ENCODE results near the gene PSME4.
"Not testable (repeated sequence)": the region's sequence is repeated elsewhere in the genome, so short reads cannot be mapped to it uniquely, and the experiment has no call there.

The PSME4 gene

DNA sequence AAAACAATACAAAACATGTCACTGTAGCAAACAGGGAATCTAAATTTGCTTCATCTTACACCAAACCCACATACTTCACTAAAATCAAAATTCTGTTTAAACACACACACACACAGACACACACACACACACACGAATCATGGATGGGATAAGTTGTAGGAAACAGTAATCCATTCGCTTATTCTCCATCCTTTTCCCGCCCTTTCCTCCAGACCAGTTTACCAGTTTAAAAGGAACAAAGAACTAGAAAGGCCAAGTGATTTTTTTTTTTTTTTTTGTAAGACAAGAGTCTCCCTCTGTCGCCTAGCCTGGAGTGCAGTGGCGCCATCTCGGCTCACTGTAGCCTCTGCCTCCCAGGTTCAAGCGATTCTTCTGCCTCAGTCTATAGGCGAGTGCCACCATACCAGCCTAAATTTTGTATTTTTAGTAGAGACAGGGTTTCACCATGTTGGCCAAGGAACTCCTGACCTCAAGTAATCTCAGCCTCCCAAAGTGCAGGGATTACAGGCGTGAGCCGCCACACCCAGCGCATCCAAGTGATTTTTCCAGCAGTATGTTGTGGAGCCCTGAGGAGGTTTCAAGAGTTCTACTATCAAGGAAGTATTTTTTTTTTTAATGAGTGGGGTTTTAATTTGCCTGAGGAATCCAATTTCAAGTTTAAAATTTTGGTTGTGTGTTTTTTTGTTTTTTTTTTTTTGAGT, 5.7 kb downstream of the PSME4 start:
- DNase-seq: no peak

DNA sequence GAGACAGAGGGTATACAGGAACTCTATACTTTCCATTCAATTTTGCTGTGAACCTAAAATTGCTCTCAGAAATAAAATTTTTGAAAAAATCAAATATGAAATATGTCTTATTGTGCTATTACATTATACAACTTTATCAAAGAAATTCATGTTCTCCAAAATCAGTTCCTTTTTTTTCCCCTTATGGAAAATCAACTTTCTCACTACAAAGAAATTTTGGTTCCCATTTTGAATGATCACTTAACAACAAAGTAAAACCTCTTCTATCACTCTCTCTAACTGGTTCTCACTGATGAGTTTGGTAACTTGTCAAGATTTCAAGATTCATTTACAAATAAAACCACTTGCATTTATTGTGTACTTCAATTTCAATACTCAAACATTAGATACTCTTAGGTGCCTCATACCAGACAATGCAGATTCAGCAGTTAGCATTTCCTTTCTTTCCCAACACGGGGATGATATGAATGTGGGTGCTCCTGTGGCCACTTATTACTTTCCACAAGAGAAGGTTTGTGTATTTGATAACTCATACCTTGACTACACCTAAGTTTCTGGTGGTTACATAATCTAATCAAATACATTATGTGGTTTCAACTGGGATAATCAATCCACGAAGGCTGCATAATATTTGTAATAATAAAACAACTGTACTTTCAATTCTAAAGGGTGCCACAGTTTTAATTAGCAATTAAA, 6.4 kb downstream of the PSME4 start:
- DNase-seq: no peak

DNA sequence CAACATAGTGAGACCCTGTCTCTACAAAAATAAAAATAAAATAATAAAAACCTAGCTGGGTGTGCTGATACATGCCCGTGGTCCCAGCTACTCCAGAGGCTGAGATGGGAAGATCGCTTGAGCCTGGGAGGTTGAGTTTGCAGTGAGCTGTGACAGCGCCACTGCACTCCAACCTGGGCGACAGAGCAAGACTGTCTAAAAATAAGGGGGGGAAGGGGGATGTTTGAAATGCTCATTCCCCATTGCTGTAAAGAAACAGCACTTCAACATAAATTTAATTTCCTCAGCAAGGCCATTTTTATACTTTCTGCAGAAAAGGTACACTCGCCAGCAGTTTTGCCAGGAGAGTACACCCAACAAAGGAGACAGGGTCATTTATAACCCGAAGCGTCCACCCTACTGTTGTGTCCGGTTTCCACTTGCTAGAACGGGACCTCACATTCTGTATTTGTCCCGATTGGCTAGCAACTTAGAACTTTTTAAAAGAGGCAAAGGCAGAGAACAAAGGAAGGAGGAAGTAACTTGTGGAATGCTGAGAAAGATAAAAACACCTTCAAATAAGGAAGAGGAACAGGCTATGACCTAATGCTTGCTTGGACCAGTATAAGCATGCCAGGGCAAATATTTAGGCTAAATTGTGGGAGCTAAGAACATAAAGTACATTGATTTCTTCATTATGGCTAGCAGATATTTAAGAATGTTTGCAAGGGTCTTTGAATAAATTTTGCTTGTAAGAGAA, 9.1 kb downstream of the PSME4 start:
- DNase-seq: not testable (repeated sequence)

DNA sequence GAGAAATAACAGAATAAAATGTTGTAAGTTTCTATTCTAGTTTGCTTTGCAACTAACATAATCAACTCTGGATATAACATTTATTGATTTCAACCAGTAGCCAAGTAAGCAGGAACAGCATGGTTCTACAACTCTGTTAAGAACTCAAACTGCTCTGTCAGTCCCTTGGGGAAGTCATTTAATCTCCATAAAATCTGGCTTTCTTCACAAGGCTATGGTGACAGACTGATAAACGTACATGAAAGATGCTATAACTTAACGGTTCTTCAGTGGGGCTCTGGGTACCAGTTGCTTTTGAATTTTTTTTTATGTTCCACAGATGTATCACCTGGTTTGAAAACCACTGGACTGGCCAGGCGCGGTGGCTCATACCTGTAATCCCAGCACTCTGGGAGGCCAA, 10.3 kb downstream of the PSME4 start:
- DNase-seq: no peak

DNA sequence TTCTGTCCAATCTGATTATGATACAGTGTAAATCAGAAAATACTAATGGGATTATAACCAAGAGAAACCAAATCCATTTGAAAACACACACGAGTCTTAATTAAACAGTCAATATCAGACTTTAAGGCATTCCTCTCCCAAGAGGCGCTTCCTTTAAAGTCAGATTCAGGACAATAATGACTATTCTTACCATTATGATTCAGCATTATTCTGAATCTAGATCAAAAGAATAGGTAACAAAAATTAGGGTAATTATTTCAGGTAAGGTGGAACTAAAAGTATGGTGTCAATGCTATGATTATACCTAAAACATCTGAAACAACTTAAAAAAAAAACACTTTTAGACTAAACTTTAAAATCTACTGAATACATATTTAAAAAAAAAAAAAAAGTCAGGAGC, 12.3 kb downstream of the PSME4 start:
- DNase-seq: no peak

DNA sequence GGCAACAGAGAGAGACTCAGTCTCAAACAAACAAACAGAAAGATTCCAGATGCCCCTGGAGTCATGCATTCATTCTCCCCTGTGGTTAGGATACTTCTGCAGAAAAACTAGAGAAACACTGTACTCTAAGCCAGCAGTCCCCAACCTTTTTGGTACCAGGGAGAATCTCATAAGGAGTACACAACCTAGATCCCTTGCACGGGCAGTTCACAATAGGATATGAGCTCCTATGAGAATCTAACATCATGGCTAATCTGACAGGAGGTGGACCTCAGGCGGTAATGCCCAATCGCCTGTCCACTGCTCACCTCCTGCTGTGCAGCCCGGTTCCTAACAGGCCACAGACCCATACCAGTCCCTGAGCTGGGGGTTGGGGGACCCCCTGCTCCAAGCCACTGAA, 18.3 kb downstream of the PSME4 start:
- no peak for DNase-seq

DNA sequence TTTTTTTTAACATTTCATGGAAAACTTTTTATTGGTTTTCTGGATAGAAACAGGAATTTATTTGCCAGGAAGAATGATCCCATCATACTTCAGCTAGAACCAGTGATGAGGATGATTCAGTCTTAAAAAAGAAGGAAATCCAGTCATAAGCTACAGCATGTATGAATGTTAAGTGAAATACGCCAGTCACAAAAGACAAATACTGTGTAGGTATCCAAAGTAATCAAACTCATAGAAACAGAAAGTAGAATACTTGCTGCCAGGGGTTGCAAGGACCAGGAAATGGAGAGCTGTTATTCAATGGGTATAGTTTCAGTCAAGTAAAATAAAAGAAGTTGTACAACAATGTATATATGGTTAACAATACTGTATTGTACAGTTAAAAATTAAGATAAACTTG, 21.3 kb downstream of the PSME4 start:
- no peak for DNase-seq

DNA sequence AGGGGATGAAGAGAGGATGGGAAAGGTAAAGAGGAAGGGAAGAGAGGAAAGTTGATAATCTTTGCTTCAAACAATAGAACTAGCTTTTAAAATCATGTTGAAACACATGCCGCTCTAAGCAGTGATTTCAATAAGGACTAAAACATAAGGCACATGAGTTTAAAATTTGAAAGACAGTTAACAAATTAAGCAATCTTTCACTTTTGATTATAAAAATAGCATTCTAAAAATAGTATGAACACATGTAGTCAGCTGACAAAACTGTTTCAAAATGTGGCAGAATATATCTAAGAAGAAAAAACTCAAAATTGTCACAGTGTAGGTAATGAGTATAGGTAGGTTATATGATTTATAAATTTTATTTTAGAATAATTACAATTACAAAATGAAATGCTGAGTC, 25.3 kb downstream of the PSME4 start:
- no peak for DNase-seq

DNA sequence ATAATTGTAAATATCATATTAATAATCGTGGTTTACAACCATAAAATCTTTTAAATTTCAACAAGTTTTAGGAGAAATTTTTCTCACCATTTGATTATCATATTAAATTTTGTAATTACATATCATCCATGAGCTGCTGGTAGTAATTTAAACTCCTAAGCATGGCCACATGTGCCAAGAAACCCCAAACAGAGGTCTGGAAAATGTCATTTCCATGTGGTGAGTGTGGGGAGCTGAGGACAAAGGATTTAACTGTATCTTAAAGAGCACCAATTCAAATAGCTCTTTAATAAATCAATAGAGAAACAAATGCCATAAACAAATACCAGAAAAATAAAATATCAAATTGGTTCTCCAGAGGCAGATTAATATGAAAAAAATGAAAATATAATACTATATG, 26.3 kb downstream of the PSME4 start:
- no peak for DNase-seq

DNA sequence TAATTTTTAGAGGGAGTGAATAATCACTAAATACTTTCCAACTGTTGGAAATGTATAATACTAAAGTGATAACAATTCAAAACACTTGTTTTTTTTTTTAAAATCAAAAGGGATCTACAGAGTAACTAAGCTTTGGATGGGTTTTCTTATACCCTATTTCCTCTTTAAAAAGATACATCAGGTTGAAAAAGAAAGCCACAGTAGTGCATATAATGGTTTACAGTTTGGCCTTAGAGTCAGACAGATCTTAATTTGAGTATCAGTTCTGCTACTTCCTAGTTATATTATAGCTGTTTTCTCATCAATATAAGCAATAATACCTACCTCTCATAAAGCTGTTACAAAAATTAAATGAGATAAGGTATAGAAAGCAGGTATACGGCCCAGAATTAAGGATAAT, 28.5 kb downstream of the PSME4 start:
- no peak for DNase-seq

DNA sequence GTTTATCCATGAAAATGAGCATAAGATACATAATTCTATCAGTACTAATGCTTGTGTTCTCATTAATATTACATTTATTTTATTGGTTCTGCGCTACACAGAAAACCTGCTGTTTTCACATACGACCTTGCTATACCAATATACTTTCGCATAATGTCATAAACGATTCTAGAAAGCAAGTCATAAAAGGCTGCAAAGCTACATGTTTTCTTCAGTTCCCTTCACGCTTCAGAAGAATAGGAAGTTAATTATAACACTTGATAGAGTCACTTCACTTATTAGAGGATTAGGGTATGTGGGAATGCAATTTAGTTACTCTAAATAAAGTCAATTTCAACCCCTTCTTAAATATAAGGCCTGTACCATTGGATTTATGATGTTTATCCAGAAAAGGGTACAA, 29.0 kb downstream of the PSME4 start:
- DNase-seq: no peak

DNA sequence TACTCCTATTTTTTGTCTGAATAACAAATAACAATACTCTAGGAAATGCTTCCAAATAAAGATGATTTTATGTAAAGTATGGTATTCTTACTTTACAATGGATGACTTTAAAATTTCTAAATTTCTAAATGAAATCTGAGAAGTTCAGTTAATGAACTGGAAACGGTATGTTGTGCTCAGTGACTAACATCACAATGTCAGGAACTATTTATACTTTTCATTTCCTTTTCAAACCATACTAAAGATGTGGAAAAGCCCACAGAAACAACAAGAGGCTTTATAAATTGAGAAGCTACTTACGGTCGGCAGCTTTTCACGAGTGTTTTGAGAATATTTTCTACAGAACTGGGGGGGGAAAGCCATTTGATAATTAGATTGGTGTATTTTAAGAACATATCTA, 31.1 kb downstream of the PSME4 start:
- DNase-seq: no peak

DNA sequence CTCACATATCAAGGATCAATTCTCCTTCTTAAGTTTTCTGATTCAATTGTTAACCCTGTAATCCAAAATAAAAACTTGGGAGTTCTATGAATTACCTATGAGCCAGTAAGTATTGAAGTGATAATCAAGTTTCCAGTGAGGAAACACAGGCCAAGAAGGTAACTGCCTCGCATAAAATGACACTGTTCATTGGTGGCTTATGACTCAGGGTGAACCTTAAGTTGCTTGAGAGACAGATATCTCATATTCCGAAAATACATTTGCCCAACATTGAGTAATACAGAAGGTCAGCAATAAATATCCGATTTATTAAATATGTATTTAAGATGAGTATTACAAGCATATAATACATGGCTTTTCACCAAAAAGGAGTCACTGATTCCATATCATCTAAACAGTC, 31.9 kb downstream of the PSME4 start:
- DNase-seq: no peak

DNA sequence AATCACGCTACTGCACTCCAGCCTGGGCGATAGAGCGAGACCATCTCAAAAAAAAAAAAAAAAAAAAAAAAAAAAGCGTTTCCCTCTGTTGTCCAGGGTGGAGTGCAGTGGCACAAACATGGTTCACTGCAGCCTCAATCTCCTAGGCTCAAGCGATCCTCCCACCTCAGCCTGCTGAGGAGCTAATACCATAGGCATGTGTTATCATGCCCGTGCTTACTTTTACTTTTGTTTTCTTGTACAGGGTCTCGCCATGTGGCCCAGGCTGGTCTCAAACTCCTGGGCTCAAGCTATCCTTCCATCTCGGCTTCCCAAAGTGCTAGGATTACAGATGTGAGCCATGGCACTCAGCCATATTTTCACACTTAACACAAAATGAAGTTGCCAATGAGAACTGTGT, 37.5 kb downstream of the PSME4 start:
- DNase-seq: no peak

DNA sequence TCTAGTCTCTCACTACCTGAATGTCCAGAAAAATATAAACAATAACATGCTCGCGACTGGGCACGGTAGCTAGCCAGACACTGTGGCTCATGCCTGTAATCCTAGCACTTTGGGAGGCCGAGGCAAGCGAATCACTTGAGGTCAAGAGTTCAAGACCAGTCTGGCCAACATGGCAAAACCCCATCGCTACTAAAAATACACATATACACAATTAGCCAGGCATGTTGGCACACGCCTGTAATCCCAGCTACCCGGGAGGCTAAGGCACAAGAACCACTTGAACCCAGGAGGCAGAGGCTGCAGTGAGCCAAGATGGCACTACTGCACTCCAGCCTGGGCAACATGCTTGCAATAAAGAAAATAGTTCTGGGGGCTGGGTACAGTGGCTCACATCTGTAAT, 44.5 kb downstream of the PSME4 start:
- not testable (repeated sequence) for DNase-seq

DNA sequence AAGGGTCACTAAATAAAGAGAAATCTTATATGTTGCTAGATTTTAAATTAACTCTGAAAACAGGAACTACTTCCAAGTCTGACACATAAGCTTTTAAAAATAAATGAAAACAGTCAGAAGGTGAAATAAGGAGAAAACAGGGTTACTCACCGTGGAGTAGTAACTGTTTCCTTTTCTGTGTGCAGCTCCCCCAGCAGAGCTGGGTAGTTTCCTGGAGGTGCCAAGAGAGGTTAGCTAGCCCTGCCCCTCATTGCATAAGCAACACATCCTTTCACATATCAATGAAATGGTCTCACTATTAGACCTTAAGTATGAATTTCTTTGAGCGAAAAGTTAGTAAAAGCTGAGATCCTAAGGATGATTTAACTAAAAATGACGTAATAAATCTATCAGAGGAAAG, 57.1 kb downstream of the PSME4 start:
- DNase-seq: no peak

DNA sequence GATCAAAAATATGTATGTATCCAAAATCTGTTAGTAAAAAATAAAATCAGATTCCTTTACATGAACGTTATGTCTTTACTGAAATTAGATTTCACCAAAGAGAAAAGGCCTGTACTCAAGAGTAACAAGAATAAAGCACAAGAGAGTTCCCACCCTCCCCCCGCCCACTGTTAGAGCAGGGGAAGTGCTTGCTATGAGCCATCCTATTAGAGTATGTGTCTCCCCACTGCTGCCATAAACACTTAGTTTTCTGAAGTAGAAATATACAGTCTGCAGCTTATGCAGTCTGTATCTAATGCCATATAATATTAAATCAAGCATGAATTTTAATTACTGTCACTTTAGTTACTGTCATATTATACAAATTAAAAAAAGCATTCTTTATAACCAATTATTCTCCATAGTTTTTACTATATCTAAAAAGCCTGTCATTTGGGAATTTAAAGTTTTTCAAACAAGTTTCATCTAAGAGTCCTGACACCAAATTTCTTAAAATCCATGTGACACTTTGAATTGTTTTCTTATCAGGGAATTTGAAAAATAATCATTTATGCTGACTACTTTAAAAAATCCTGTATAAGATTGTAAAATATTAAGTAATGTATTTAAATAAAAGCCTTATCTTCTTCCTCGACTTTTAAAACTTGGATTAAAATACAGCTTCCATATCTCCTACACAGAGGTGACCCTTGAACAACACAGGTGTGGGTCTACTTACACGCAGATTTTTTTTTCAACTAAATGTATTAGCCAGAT, 59.2 kb downstream of the PSME4 start:
- DNase-seq: no peak

DNA sequence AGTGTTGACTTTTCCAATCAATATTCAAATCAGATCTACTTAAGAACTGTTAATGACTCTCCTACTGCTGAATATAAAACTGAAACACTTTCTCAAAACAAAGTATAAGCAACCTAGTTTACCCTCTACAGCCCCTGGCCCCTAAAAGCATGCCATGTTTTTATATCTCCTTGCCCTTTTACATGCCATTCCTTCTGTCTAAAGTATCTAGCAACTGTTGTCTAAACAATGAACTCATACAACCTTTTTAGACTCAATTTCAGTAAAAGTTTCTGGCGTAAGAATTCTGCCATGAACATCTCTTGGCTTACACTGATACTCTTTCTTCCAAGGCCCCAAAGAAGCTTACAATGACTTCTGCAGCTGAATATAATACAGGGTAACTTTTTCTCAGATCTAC, 63.2 kb downstream of the PSME4 start:
- DNase-seq: no peak

DNA sequence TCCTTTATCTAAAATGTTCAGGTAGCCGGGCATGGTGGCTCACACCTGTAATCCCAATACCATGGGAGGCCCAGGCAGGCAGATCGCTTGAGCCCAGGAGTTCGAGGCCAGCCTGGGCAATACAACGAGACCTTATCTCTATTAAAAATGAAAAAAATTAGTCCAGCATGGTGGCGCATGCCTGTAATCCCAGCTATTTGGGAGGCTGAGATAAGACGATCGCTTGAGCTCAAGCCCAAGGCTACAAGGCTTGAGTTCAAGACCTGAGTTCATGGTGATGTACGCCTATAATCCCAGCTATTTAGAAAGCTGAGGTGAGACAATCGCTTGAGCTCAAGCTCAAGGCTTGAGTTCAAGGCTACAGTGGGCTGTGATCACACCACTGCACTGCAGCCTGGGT, 65.4 kb downstream of the PSME4 start:
- no peak for DNase-seq

DNA sequence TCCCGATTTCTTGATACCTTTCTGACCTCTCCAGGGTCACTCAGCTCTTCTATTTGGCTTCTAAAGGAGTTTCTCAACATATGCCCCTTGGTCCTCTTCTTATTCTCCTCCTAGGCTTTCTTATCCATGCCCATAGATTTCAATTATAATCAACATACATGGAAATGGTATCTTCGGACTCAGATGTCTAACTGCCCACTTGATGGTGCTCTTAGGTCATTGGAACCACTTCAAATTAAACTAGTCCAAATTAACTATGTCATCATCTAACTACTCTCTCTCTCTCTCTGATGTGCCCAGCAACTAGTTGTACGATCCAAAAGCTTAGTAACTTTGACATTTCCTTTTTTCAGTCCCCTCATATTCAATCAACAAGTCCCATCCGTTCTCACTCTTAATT, 67.8 kb downstream of the PSME4 start:
- DNase-seq: no peak

DNA sequence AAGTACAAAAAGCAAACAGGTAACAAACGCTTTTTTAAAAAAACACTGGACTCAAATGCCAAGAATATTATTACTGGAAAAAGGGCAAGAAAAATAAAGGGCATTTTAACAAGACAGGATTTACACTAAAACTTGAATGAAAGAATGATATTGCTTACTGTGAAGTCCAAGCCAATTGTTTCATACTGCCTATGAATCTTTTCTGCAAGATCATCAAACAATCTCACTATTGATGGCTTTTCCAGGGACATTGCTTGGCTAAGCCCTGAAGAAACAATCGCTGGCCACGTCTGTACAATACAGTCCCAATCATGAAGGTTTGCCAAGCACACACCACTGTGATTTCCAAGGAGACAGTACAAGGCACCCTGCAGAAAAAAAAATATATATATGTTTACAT, 69.6 kb downstream of the PSME4 start:
- DNase-seq: no peak

DNA sequence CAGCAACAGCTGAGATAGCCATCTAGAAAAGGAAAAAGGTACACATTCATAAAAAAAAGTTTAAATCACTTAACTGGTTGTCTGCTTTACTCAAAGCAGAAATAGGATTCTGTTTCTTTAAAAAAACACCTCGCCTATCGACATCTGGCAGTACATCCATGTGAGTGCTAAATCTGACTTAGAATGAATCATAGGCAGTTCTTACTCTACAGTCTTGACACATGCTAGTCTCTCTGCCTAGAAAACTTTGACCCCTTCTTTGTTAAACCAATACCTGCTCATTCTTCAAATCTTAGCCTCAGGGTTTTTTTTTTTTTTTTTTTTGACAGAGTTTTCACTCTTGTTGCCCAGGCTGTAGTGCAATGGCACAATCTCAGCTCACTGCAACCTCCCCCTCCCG, 73.9 kb downstream of the PSME4 start:
- DNase-seq: no peak
